Neural cell (in vitro differentiated cells): ENCODE data around the gene ALG5. TPM values are rescaled to one million over a fixed set of nuclear protein-coding genes. Genes with fewer than 3 reads are reported as not detected.

Source experiments
- H2AFZ ChIP-seq: fragments of 200-600, 300-800 bp; sonication (generic), shearing (Covaris generic); 2 replicates; pipeline ENCODE4 v1.6.0; 2014; ENCODE audit warnings: low read depth, mild to moderate bottlenecking, antibody characterized with exemption, low read length, moderate library complexity
- H3F3A ChIP-seq: fragments of 200-600 bp; shearing (Covaris generic); 2 replicates; pipeline ENCODE4 v1.6.1; 2016; ENCODE audit warnings: mild to moderate bottlenecking, moderate library complexity, mixed read lengths, antibody characterized with exemption, low read length; ENCODE audit not compliant: insufficient read depth, poor library complexity, severe bottlenecking
- H3K27ac ChIP-seq: fragments of 200-600, 300-800 bp; sonication (generic), shearing (Covaris generic); 2 replicates; pipeline ENCODE4 v1.5.1; 2014; ENCODE audit warnings: mild to moderate bottlenecking, low read length, moderate library complexity
- H3K27me3 ChIP-seq: fragments of 300-800, 200-600 bp; sonication (generic), shearing (Covaris generic); 2 replicates; pipeline ENCODE4 v1.6.0; 2014; ENCODE audit warnings: mild to moderate bottlenecking, low read depth, low read length, moderate library complexity; ENCODE audit not compliant: insufficient read depth
- H3K36me3 ChIP-seq: fragments of 300-800, 200-600 bp; sonication (generic), shearing (Covaris generic); 2 replicates; pipeline ENCODE4 v1.5.1; 2014; ENCODE audit warnings: mild to moderate bottlenecking, antibody characterized with exemption, low read length, moderate library complexity; ENCODE audit not compliant: insufficient read depth
- H3K4me2 ChIP-seq: fragments of 300-800, 200-600 bp; sonication (generic), shearing (Covaris generic); 2 replicates; pipeline ENCODE4 v1.6.0; 2014; ENCODE audit warnings: mild to moderate bottlenecking, low read length
- H3K4me3 ChIP-seq: fragments of 300-800, 200-600 bp; sonication (generic), shearing (Covaris generic); 2 replicates; pipeline ENCODE4 v1.5.1; 2014; ENCODE audit warnings: mild to moderate bottlenecking, low read length, moderate library complexity
- H3K79me2 ChIP-seq: fragments of 200-600 bp; shearing (Covaris generic); replicated peaks from 2 replicates; pipeline ENCODE4 v1.6.0; 2014; ENCODE audit warnings: mild to moderate bottlenecking, low read length, moderate library complexity; ENCODE audit not compliant: insufficient read depth
- H3K9ac ChIP-seq: fragments of 300-800, 200-600 bp; sonication (generic), shearing (Covaris generic); 2 replicates; pipeline ENCODE4 v1.6.1; 2016; ENCODE audit warnings: mild to moderate bottlenecking, low read length, mixed read lengths
- H3K9me2 ChIP-seq: fragments of 200-600 bp; shearing (Covaris generic); 2 replicates; pipeline ENCODE4 v1.6.1; 2016; ENCODE audit warnings: mild to moderate bottlenecking, low read length, mixed read lengths; ENCODE audit not compliant: insufficient read depth
- H3K9me3 ChIP-seq: fragments of 200-600, 300-800 bp; sonication (generic), shearing (Covaris generic); 2 replicates; pipeline ENCODE4 v1.6.1; 2016; ENCODE audit warnings: mild to moderate bottlenecking, mixed run types, low read length, moderate library complexity, mixed read lengths
- H4K20me1 ChIP-seq: fragments of 200-600 bp; shearing (Covaris generic); 2 replicates; pipeline ENCODE4 v1.6.1; 2016; ENCODE audit warnings: mild to moderate bottlenecking, mixed run types; ENCODE audit not compliant: insufficient read depth
- EP300 ChIP-seq: fragments of 450-650 bp; conservative IDR thresholded peaks from 2 replicates; pipeline ENCODE4 v1.6.1; 2014; ENCODE audit warnings: antibody characterized with exemption, mild to moderate bottlenecking, moderate library complexity; ENCODE audit not compliant: poor library complexity, severe bottlenecking
- EZH2 ChIP-seq: fragments of 200-600, 300-800 bp; shearing (Covaris generic), sonication (generic); IDR thresholded peaks from 2 replicates; pipeline ENCODE4 v1.6.1; 2014; ENCODE audit warnings: antibody characterized with exemption, low read length, borderline replicate concordance, mild to moderate bottlenecking; ENCODE audit not compliant: insufficient read depth, poor library complexity, severe bottlenecking
- MXI1 ChIP-seq: fragments of 450-650 bp; conservative IDR thresholded peaks from 2 replicates; pipeline ENCODE4 v1.6.1; 2014; ENCODE audit warnings: antibody characterized with exemption, mild to moderate bottlenecking; ENCODE audit not compliant: poor library complexity, severe bottlenecking
- POLR2AphosphoS5 ChIP-seq: IDR thresholded peaks from 2 replicates; pipeline ENCODE4 v1.6.1; 2012
- RAD21 ChIP-seq: fragments of 450-650 bp; conservative IDR thresholded peaks from 2 replicates; pipeline ENCODE4 v1.6.1; 2014; ENCODE audit warnings: antibody characterized with exemption, mild to moderate bottlenecking, moderate library complexity
- SMC3 ChIP-seq: fragments of 450-650 bp; conservative IDR thresholded peaks from 2 replicates; pipeline ENCODE4 v1.6.1; 2014; ENCODE audit warnings: antibody characterized with exemption, mild to moderate bottlenecking, moderate library complexity; ENCODE audit not compliant: poor library complexity
- TAF1 ChIP-seq: IDR thresholded peaks from 2 replicates; pipeline ENCODE4 v1.6.1; 2012; ENCODE audit warnings: low read depth
- polyA plus RNA-seq: library from polyadenylated mRNA; depleted of rRNA; stranded (reverse); fragments of >200 nt; gene quantifications from 2 replicates; pipeline ENCODE4 v1.2.3, GENCODE V29; 2014
- TF ChIP-seq, protein P1 (sequence below): fragments of 450-650 bp; IDR thresholded peaks from 2 replicates; pipeline ENCODE4 v1.5.1; 2014; ENCODE audit warnings: antibody characterized with exemption, mild to moderate bottlenecking, moderate library complexity; ENCODE audit not compliant: poor library complexity, severe bottlenecking
- TF ChIP-seq, protein P2 (sequence below): IDR thresholded peaks from 2 replicates; pipeline ENCODE4 v1.6.1; 2012; ENCODE audit warnings: borderline replicate concordance

ALG5 gene
- polyA plus RNA-seq, 1 donor from 2014 or later, result 63.0 TPM

DNA sequence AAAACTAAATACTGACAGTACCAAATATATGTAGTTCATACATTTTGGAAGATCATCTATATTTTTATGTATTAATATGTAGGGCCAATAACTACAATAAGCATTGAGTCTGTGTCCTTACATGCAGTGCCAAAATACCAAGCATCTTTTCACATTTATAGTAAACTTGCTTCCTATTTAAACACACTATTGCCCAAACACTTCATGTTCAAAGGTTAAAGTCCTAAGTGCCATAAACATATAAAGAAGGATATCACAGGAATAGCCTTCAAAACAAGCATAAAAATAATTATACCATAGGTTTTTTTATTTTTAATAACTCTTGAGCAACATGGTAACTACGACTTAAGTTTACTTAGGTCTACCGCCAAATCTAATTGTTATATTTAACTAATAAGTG lies 28.5 kb upstream of the ALG5 start:
- Histone ChIP-seq H4K20me1 (no peaks in the 10 kb centered on the region), H3K9ac (no peak overlapping the region), H3K27me3 (no peaks in the 10 kb centered on the region), H3K4me3 (no peak overlapping the region), H3F3A (no peaks in the 10 kb centered on the region), H3K9me2 (no peaks in the 10 kb centered on the region), H3K36me3 (peaks cover 16% of the 10 kb centered on the region), H2AFZ (no peak overlapping the region), H3K4me2 (no peak overlapping the region), H3K9me3 (no peaks in the 10 kb centered on the region), H3K79me2 (no peaks in the 10 kb centered on the region), H3K27ac (no peak overlapping the region)
- TF ChIP-seq EZH2 (no peak), POLR2AphosphoS5 (no peak), MXI1 (no peak), EP300 (no peak), RAD21 (no peak), SMC3 (no peak), TAF1 (no peak)
- TF ChIP-seq, protein P1, sequence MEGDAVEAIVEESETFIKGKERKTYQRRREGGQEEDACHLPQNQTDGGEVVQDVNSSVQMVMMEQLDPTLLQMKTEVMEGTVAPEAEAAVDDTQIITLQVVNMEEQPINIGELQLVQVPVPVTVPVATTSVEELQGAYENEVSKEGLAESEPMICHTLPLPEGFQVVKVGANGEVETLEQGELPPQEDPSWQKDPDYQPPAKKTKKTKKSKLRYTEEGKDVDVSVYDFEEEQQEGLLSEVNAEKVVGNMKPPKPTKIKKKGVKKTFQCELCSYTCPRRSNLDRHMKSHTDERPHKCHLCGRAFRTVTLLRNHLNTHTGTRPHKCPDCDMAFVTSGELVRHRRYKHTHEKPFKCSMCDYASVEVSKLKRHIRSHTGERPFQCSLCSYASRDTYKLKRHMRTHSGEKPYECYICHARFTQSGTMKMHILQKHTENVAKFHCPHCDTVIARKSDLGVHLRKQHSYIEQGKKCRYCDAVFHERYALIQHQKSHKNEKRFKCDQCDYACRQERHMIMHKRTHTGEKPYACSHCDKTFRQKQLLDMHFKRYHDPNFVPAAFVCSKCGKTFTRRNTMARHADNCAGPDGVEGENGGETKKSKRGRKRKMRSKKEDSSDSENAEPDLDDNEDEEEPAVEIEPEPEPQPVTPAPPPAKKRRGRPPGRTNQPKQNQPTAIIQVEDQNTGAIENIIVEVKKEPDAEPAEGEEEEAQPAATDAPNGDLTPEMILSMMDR, result no peak
- TF ChIP-seq, protein P2, sequence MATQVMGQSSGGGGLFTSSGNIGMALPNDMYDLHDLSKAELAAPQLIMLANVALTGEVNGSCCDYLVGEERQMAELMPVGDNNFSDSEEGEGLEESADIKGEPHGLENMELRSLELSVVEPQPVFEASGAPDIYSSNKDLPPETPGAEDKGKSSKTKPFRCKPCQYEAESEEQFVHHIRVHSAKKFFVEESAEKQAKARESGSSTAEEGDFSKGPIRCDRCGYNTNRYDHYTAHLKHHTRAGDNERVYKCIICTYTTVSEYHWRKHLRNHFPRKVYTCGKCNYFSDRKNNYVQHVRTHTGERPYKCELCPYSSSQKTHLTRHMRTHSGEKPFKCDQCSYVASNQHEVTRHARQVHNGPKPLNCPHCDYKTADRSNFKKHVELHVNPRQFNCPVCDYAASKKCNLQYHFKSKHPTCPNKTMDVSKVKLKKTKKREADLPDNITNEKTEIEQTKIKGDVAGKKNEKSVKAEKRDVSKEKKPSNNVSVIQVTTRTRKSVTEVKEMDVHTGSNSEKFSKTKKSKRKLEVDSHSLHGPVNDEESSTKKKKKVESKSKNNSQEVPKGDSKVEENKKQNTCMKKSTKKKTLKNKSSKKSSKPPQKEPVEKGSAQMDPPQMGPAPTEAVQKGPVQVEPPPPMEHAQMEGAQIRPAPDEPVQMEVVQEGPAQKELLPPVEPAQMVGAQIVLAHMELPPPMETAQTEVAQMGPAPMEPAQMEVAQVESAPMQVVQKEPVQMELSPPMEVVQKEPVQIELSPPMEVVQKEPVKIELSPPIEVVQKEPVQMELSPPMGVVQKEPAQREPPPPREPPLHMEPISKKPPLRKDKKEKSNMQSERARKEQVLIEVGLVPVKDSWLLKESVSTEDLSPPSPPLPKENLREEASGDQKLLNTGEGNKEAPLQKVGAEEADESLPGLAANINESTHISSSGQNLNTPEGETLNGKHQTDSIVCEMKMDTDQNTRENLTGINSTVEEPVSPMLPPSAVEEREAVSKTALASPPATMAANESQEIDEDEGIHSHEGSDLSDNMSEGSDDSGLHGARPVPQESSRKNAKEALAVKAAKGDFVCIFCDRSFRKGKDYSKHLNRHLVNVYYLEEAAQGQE, result no peak

DNA sequence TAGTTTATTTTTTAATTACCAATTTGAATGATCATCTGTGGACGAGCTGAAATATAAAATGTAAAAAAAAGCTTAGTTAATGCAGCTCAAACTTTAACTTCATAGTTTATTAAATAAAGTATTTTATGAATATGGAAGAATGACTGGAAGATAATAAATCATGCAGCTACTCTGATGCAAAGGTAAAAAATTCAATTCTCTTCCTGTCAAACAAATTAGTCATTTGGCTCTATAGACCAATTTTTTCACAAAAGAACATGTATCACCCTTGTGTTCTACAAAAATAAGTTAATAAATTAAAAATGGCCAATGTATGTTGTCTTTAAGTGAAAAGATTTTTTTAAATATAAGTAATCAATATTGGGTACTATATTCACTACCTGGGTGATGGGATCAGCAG lies 27.6 kb upstream of the ALG5 start:
- TF ChIP-seq POLR2AphosphoS5 (no peak), TAF1 (no peak), MXI1 (no peak), EP300 (no peak), SMC3 (no peak)
- TF ChIP-seq, protein P1, result no peak
- TF ChIP-seq, protein P2, result no peak
- no peaks in the 10 kb centered on the region for H3F3A ChIP-seq
- no peak overlapping the region for H2AFZ ChIP-seq
- no peaks in the 10 kb centered on the region for H4K20me1 ChIP-seq
- H3K79me2 ChIP-seq, result no peaks in the 10 kb centered on the region
- H3K27me3 ChIP-seq, result no peaks in the 10 kb centered on the region
- no peak overlapping the region for H3K9ac ChIP-seq
- H3K27ac ChIP-seq, result no peak overlapping the region
- peaks cover 15% of the 10 kb centered on the region for H3K36me3 ChIP-seq
- no peaks in the 10 kb centered on the region for H3K9me3 ChIP-seq
- H3K9me2 ChIP-seq, result no peaks in the 10 kb centered on the region
- no peak overlapping the region for H3K4me3 ChIP-seq
- H3K4me2 ChIP-seq, result no peak overlapping the region
